Measurements from ENCODE around the gene MSH5.

- no peak for TF ChIP-seq POLR2A (IDR thresholded peaks at IDR 0.05; ENCODE audit: low read depth, low read length)
- no peak for TF ChIP-seq TAF1 (IDR thresholded peaks at IDR 0.05; ENCODE audit: borderline replicate concordance, low read depth, low read length)
These were observed 37.4 kb upstream of the MSH5 start for GRCh38 chr6:31702405-31702818.
